ENCODE results near the gene DNAJB8.

Gene DNAJB8

DNA sequence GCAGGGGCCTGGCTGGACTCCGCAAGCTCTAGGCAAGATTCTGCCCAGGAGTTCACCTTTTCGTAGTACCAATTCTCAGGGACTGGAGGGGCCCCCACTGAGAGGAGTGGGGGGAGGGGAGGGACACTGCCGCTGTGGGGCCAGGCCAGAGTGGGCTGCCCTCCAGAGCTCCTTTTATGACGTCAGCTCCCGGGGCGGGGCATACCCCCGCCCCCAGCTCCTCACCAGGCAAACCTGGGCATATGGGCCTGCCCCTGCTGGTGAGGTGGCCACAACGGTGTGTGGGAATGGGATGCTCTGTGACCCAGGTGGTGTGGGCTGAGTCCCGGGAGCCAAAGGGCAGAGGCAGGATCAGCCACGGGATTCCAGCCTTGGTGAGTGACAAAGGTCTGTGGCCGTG, 3.3 kb downstream of the DNAJB8 start:
- Histone ChIP-seq H3K4ac (ENCODE audit: low read depth in 1 of 2, low read length in 2 of 2) (no peak overlapping the region), H3K27ac (ENCODE audit: low read length, poor library complexity, severe bottlenecking) (no peak overlapping the region), H2BK12ac (ENCODE audit: low read length in 2 of 2) (no peak overlapping the region), H3K4me1 (ENCODE audit: control insufficient read depth, insufficient read depth, low read depth, low read length) (no peaks in the 10 kb centered on the region), H3K4me3 (ENCODE audit: insufficient read depth in 1 of 2, low read depth in 1 of 2, low read length in 2 of 2) (no peak overlapping the region), H3K23ac (ENCODE audit: low read length in 2 of 2) (no peak overlapping the region), H2BK5ac (ENCODE audit: low read depth, low read length, poor library complexity, severe bottlenecking) (no peak overlapping the region), H2AFZ (ENCODE audit: low read depth, low read length) (no peak overlapping the region), H2BK15ac (ENCODE audit: low read depth, poor library complexity, severe bottlenecking) (no peak overlapping the region), H2BK120ac (ENCODE audit: low read depth, low read length) (no peak overlapping the region), H3K9ac (ENCODE audit: low read length) (no peak overlapping the region), H3K79me1 (replicated peaks; ENCODE audit: low read length, poor library complexity, severe bottlenecking) (no peaks in the 10 kb centered on the region), H3K18ac (ENCODE audit: low read depth in 1 of 2, low read length in 2 of 2) (no peak overlapping the region), H4K8ac (ENCODE audit: low read length) (no peak overlapping the region), H4K91ac (ENCODE audit: low read length) (no peak overlapping the region), H3K27me3 (ENCODE audit: control insufficient read depth in 1 of 2, insufficient read depth in 1 of 2, low read length in 2 of 2) (peaks cover 65 to 75% of the 10 kb centered on the region in 2 experiments), H3K36me3 (ENCODE audit: control insufficient read depth in 1 of 2, insufficient read depth in 2 of 2, low read depth in 1 of 2, low read length in 2 of 2) (no peaks in the 10 kb centered on the region), H3K9me3 (ENCODE audit: control insufficient read depth, low read length) (no peaks in the 10 kb centered on the region), H3K4me2 (ENCODE audit: low read length, poor library complexity, severe bottlenecking) (no peak overlapping the region), H3K14ac (ENCODE audit: low read length in 2 of 2) (no peak overlapping the region), H2AK5ac (ENCODE audit: low read length, severe bottlenecking) (no peak overlapping the region)
- DNase-seq: no peak
- 77% methylated on average over 11 of the region's 11 CpGs for WGBS

DNA sequence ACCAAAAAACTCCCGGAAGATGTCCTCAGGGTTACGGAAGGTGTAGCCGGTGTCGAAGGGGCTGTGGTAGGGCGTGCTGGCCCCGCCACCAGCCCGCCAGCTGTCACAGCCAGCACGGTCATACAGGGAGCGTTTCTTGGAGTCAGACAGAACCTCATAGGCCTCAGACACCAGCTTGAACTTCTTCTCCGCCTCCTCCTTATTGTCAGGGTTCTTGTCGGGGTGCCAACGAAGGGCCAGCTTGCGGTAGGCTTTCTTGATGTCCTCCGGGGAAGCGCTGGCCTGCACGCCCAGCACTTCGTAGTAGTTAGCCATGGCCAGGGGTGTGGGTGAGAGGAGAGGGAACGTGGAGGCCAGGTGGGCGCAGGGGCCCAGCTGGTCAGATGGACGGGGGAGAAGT, 3.8 kb downstream of the DNAJB8 start:
- Histone ChIP-seq H3K18ac (ENCODE audit: low read depth in 1 of 2, low read length in 2 of 2) (no peak overlapping the region), H3K9ac (ENCODE audit: low read length) (no peak overlapping the region), H2BK15ac (ENCODE audit: low read depth, poor library complexity, severe bottlenecking) (no peak overlapping the region), H4K91ac (ENCODE audit: low read length) (no peak overlapping the region), H3K27me3 (ENCODE audit: control insufficient read depth in 1 of 2, insufficient read depth in 1 of 2, low read length in 2 of 2) (peaks cover 66 to 75% of the 10 kb centered on the region in 2 experiments), H2AK5ac (ENCODE audit: low read length, severe bottlenecking) (no peak overlapping the region), H4K8ac (ENCODE audit: low read length) (no peak overlapping the region), H3K14ac (ENCODE audit: low read length in 2 of 2) (no peak overlapping the region), H3K23ac (ENCODE audit: low read length in 2 of 2) (no peak overlapping the region), H3K4ac (ENCODE audit: low read depth in 1 of 2, low read length in 2 of 2) (no peak overlapping the region), H3K27ac (ENCODE audit: low read length, poor library complexity, severe bottlenecking) (no peak overlapping the region), H3K4me3 (ENCODE audit: insufficient read depth in 1 of 2, low read depth in 1 of 2, low read length in 2 of 2) (no peak overlapping the region), H3K9me3 (ENCODE audit: control insufficient read depth, low read length) (no peaks in the 10 kb centered on the region), H2BK120ac (ENCODE audit: low read depth, low read length) (no peak overlapping the region), H3K4me2 (ENCODE audit: low read length, poor library complexity, severe bottlenecking) (no peak overlapping the region), H2BK12ac (ENCODE audit: low read length in 2 of 2) (no peak overlapping the region), H2BK5ac (ENCODE audit: low read depth, low read length, poor library complexity, severe bottlenecking) (no peak overlapping the region), H3K79me1 (replicated peaks; ENCODE audit: low read length, poor library complexity, severe bottlenecking) (no peaks in the 10 kb centered on the region), H3K4me1 (ENCODE audit: control insufficient read depth, insufficient read depth, low read depth, low read length) (no peaks in the 10 kb centered on the region), H2AFZ (ENCODE audit: low read depth, low read length) (no peak overlapping the region), H3K36me3 (ENCODE audit: control insufficient read depth in 1 of 2, insufficient read depth in 2 of 2, low read depth in 1 of 2, low read length in 2 of 2) (no peaks in the 10 kb centered on the region)
- 88% methylated on average over 20 of the region's 20 CpGs for WGBS
- no peak for DNase-seq

DNA sequence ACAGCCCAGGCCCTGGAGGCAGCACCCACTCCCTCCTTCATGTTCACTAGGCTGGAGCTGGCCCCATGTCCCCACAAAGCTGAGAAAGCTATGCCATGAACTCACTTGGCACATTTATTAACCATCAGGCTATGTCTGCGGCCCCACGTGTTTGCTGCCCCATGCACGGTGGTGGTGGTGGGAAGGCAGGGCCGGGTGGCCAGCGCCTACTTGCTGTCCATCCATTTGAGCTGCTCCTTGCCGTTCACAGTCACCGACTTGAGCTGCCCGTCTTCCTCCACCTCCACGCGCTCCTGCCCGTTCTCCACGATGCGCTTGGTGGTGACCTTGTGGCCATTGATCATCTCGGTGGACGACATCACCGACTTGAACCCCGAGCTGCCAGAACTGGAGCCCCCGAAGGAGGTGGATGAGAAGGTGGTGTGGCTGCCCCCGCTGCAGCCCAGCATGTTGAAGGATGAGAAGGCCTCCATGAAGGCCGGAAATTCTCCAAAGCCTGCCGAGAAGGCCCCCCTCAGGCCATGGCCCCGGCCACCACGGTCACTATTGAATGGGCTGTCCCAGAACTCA, 4.3 kb downstream of the DNAJB8 start:
- Histone ChIP-seq H2BK5ac (ENCODE audit: low read depth, low read length, poor library complexity, severe bottlenecking) (no peak overlapping the region), H4K91ac (ENCODE audit: low read length) (no peak overlapping the region), H3K14ac (ENCODE audit: low read length in 2 of 2) (no peak overlapping the region), H3K27me3 (ENCODE audit: control insufficient read depth in 1 of 2, insufficient read depth in 1 of 2, low read length in 2 of 2) (peaks cover 66 to 75% of the 10 kb centered on the region in 2 experiments), H2BK120ac (ENCODE audit: low read depth, low read length) (no peak overlapping the region), H3K9ac (ENCODE audit: low read length) (no peak overlapping the region), H4K8ac (ENCODE audit: low read length) (no peak overlapping the region), H2AK5ac (ENCODE audit: low read length, severe bottlenecking) (no peak overlapping the region), H2BK15ac (ENCODE audit: low read depth, poor library complexity, severe bottlenecking) (no peak overlapping the region), H3K4me3 (ENCODE audit: insufficient read depth in 1 of 2, low read depth in 1 of 2, low read length in 2 of 2) (no peak overlapping the region), H3K23ac (ENCODE audit: low read length in 2 of 2) (no peak overlapping the region), H3K4me2 (ENCODE audit: low read length, poor library complexity, severe bottlenecking) (no peak overlapping the region), H3K9me3 (ENCODE audit: control insufficient read depth, low read length) (no peaks in the 10 kb centered on the region), H3K18ac (ENCODE audit: low read depth in 1 of 2, low read length in 2 of 2) (no peak overlapping the region), H3K27ac (ENCODE audit: low read length, poor library complexity, severe bottlenecking) (no peak overlapping the region), H3K36me3 (ENCODE audit: control insufficient read depth in 1 of 2, insufficient read depth in 2 of 2, low read depth in 1 of 2, low read length in 2 of 2) (no peaks in the 10 kb centered on the region), H2AFZ (ENCODE audit: low read depth, low read length) (no peak overlapping the region), H3K4ac (ENCODE audit: low read depth in 1 of 2, low read length in 2 of 2) (no peak overlapping the region), H3K79me1 (replicated peaks; ENCODE audit: low read length, poor library complexity, severe bottlenecking) (no peaks in the 10 kb centered on the region), H3K4me1 (ENCODE audit: control insufficient read depth, insufficient read depth, low read depth, low read length) (no peaks in the 10 kb centered on the region), H2BK12ac (ENCODE audit: low read length in 2 of 2) (no peak overlapping the region)
- DNase-seq: no peak
- WGBS: 91% methylated on average over 23 of the region's 23 CpGs

DNA sequence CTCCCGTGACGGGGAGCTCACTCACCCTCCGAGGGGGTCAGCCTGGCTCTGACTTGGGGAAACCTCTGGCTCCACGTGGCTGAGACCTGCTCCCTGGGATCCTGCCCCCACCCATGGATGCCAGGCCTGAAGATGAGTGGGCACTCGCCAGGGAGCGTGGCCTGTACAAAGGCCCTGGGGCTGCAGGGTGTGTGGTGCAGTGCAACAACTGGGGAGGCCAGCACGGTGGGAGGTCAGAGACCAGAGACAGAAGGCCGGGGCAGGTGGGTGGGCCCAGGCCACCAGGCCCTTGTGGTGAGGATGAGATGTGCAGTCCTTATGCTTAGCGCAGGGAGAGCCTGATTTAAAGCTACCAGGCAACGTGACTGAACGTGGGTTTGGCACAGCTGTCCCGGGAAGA, 5.0 kb downstream of the DNAJB8 start:
- no peaks in the 10 kb centered on the region for H3K79me1 ChIP-seq (replicated peaks; ENCODE audit: low read length, poor library complexity, severe bottlenecking)
- H3K18ac ChIP-seq (ENCODE audit: low read depth in 1 of 2, low read length in 2 of 2): no peak overlapping the region
- H3K27me3 ChIP-seq (ENCODE audit: control insufficient read depth in 1 of 2, insufficient read depth in 1 of 2, low read length in 2 of 2): peaks cover 66 to 75% of the 10 kb centered on the region in 2 experiments
- H3K27ac ChIP-seq (ENCODE audit: low read length, poor library complexity, severe bottlenecking): no peak overlapping the region
- H3K14ac ChIP-seq (ENCODE audit: low read length in 2 of 2): no peak overlapping the region
- H2BK15ac ChIP-seq (ENCODE audit: low read depth, poor library complexity, severe bottlenecking): no peak overlapping the region
- no peak overlapping the region for H2AK5ac ChIP-seq (ENCODE audit: low read length, severe bottlenecking)
- H3K4ac ChIP-seq (ENCODE audit: low read depth in 1 of 2, low read length in 2 of 2): no peak overlapping the region
- H4K91ac ChIP-seq (ENCODE audit: low read length): no peak overlapping the region
- WGBS: 82% methylated on average over 12 of the region's 12 CpGs
- no peak overlapping the region for H4K8ac ChIP-seq (ENCODE audit: low read length)
- no peak overlapping the region for H3K9ac ChIP-seq (ENCODE audit: low read length)
- no peaks in the 10 kb centered on the region for H3K36me3 ChIP-seq (ENCODE audit: control insufficient read depth in 1 of 2, insufficient read depth in 2 of 2, low read depth in 1 of 2, low read length in 2 of 2)
- no peak overlapping the region for H2BK12ac ChIP-seq (ENCODE audit: low read length in 2 of 2)
- H3K9me3 ChIP-seq (ENCODE audit: control insufficient read depth, low read length): no peaks in the 10 kb centered on the region
- H3K4me1 ChIP-seq (ENCODE audit: control insufficient read depth, insufficient read depth, low read depth, low read length): no peaks in the 10 kb centered on the region
- no peak overlapping the region for H2BK5ac ChIP-seq (ENCODE audit: low read depth, low read length, poor library complexity, severe bottlenecking)
- no peak overlapping the region for H3K4me3 ChIP-seq (ENCODE audit: insufficient read depth in 1 of 2, low read depth in 1 of 2, low read length in 2 of 2)
- H3K4me2 ChIP-seq (ENCODE audit: low read length, poor library complexity, severe bottlenecking): no peak overlapping the region
- no peak for DNase-seq
- no peak overlapping the region for H3K23ac ChIP-seq (ENCODE audit: low read length in 2 of 2)
- no peak overlapping the region for H2AFZ ChIP-seq (ENCODE audit: low read depth, low read length)
- no peak overlapping the region for H2BK120ac ChIP-seq (ENCODE audit: low read depth, low read length)
